CD14-positive monocyte (primary cell): ENCODE results near the gene TRIM50. TPM values are rescaled to one million over a fixed set of nuclear protein-coding genes. Genes with fewer than 3 reads are reported as not detected.

Source experiments
- DNase-seq, 3 donors: peaks; one replicate each; pipeline ENCODE4 v3.0.0-alpha.2; 2011 to 2022
- H2AFZ ChIP-seq: 2 replicates; pipeline ENCODE4 v1.6.0; 2012; ENCODE audit warnings: mild to moderate bottlenecking, low read depth, low read length, inconsistent platforms; ENCODE audit not compliant: insufficient read depth, poor library complexity, severe bottlenecking
- H3K27ac ChIP-seq, 2 donors: 1 replicate in 1 of 2; 2 replicates in 1 of 2; pipeline ENCODE4 v1.5.1; 2012 to 2013; ENCODE audit warnings: low read length in 2 of 2, control low read depth in 1 of 2, inconsistent platforms in 1 of 2, low read depth in 1 of 2, mild to moderate bottlenecking in 1 of 2
- H3K27me3 ChIP-seq, 2 donors: one replicate each; pipeline versions ENCODE4 v1.6.0 to v1.6.1; 2011 to 2013; ENCODE audit warnings: low read length in 2 of 2; ENCODE audit not compliant: control insufficient read depth in 2 of 2, insufficient read depth in 2 of 2
- H3K36me3 ChIP-seq, 2 donors: replicated peaks in 1 of 2; 1 replicate in 1 of 2; 2 replicates in 1 of 2; pipeline versions ENCODE4 v1.5.1 to v1.6.1; 2012 to 2013; ENCODE audit warnings: low read length in 2 of 2, control low read depth in 1 of 2, inconsistent platforms in 1 of 2, mild to moderate bottlenecking in 1 of 2; ENCODE audit not compliant: insufficient read depth in 2 of 2, control insufficient read depth in 1 of 2
- H3K4me1 ChIP-seq, 2 donors: 1 replicate in 1 of 2; 2 replicates in 1 of 2; pipeline versions ENCODE4 v1.5.1 to v1.6.1; 2012 to 2013; ENCODE audit warnings: low read length in 2 of 2, control low read depth in 1 of 2, inconsistent platforms in 1 of 2, mild to moderate bottlenecking in 1 of 2, moderate library complexity in 1 of 2; ENCODE audit not compliant: insufficient read depth in 2 of 2, control insufficient read depth in 1 of 2
- H3K4me2 ChIP-seq: replicated peaks from 2 replicates; pipeline ENCODE3; 2012; ENCODE audit warnings: low read length, moderate library complexity, mild to moderate bottlenecking; ENCODE audit not compliant: poor library complexity, severe bottlenecking; ENCODE audit errors: extremely low read depth
- H3K4me3 ChIP-seq, 3 experiments: fragments of 200-600 bp in 1 of 3; sonication (generic) in 1 of 3; replicated peaks in 1 of 3; 1 replicate in 2 of 3; 2 replicates in 1 of 3; pipeline ENCODE4 v1.5.1; 2011 to 2013; ENCODE audit warnings: low read length in 3 of 3, mild to moderate bottlenecking in 3 of 3, control low read depth in 2 of 3, low read depth in 2 of 3, inconsistent platforms in 1 of 3, moderate library complexity in 1 of 3
- H3K79me2 ChIP-seq: 2 replicates; pipeline ENCODE4 v1.6.0; 2012; ENCODE audit warnings: mild to moderate bottlenecking, control low read depth, inconsistent platforms, low read length, moderate library complexity; ENCODE audit not compliant: insufficient read depth
- H3K9ac ChIP-seq: 2 replicates; pipeline ENCODE4 v1.6.0; 2017; ENCODE audit warnings: low read length, mild to moderate bottlenecking; ENCODE audit not compliant: insufficient read depth, poor library complexity, severe bottlenecking
- H3K9me3 ChIP-seq, 2 donors: replicated peaks in 1 of 2; 1 replicate in 1 of 2; 2 replicates in 1 of 2; pipeline versions ENCODE4 v1.5.1 to v1.6.1; 2012 to 2013; ENCODE audit warnings: low read length in 2 of 2, control low read depth in 1 of 2; ENCODE audit not compliant: control insufficient read depth in 1 of 2, insufficient read depth in 1 of 2
- H4K20me1 ChIP-seq: 2 replicates; pipeline ENCODE4 v1.6.0; 2012; ENCODE audit warnings: mild to moderate bottlenecking, low read length, control low read depth, moderate library complexity; ENCODE audit not compliant: insufficient read depth
- H3K27ac Mint-ChIP-seq, 7 donors: one replicate each; pipeline ENCODE4 v1.8.0; 2020; ENCODE audit warnings: mild to moderate bottlenecking in 7 of 7, mixed read lengths in 7 of 7, moderate library complexity in 6 of 7, inconsistent platforms in 2 of 7
- H3K27me3 Mint-ChIP-seq, 3 donors: one replicate each; pipeline ENCODE4 v1.8.0; 2021 to 2022; ENCODE audit warnings: low read depth in 3 of 3, mild to moderate bottlenecking in 3 of 3, mixed read lengths in 3 of 3, moderate library complexity in 3 of 3, inconsistent platforms in 1 of 3
- H3K36me3 Mint-ChIP-seq, 2 donors: one replicate each; pipeline ENCODE4 v1.8.0; 2020; ENCODE audit warnings: mixed read lengths in 2 of 2, inconsistent platforms in 1 of 2, mild to moderate bottlenecking in 1 of 2
- H3K4me1 Mint-ChIP-seq: one replicate; pipeline ENCODE4 v1.8.0; 2020; ENCODE audit warnings: mild to moderate bottlenecking, mixed read lengths
- H3K4me3 Mint-ChIP-seq, 2 donors: one replicate each; pipeline ENCODE4 v1.8.0; 2020; ENCODE audit warnings: mild to moderate bottlenecking in 2 of 2, mixed read lengths in 2 of 2, moderate library complexity in 1 of 2
- H3K9me3 Mint-ChIP-seq, 7 donors: one replicate each; pipeline ENCODE4 v1.8.0; 2020 to 2022; ENCODE audit warnings: mixed read lengths in 7 of 7, mild to moderate bottlenecking in 6 of 7, moderate library complexity in 6 of 7, inconsistent platforms in 2 of 7
- WGBS: methylation state at CpG from one replicate; pipeline ENCODE4 v1.1.5; 2013; ENCODE audit warnings: missing lambda C conversion rate; ENCODE audit not compliant: insufficient coverage; 5-methylcytosine and 5-hydroxymethylcytosine counted together
- intact Hi-C, 2 donors: fragments of 100-400 bp; cut with micrococcal nuclease; formaldehyde crosslinking; loops; one replicate each; pipeline versions ENCODE4 v1.15.0 to v1.15.1; 2023
- polyA plus RNA-seq, 3 donors: library from polyadenylated mRNA; depleted of rRNA in 1 of 3; unstranded in 2 of 3; stranded (reverse) in 1 of 3; fragments of 300-500 nt in 2 of 3; fragments of >200 nt in 1 of 3; fragmentation: Illumina TruSeq in 2 of 3; gene quantifications; 1 replicate in 2 of 3; 2 replicates in 1 of 3; pipeline ENCODE4 v1.2.3, GENCODE V29; 2012 to 2021
- TF ChIP-seq, protein P1 (sequence below): fragments of 200-600 bp; IDR thresholded peaks from one replicate; pipeline ENCODE4 v1.8.0; 2022; ENCODE audit warnings: antibody characterized with exemption, mild to moderate bottlenecking

Gene TRIM50
- polyA plus RNA-seq, 3 donors: not detected

DNA sequence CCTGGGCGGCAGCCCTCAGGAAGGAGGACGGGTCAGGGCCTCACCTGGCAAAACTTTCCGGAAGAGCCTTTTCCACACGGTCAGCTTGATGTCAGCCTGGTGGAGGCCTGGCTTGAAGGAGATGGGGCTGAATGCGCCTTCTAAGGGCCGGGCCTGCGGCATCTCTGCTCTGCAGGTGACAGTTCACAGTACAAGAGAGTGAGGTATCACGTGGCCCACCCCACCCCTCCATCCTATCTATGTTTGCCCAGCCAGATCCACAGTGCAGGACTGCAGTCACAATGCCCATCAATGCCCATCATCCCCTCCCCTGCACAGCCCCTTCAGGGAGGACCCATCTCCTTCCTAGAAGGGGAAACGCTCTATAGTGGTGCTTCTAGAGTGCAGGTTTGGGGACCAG is 11.4 kb downstream of the TRIM50 start:
- no peaks in the 10 kb centered on the region for H3K9me3 ChIP-seq
- H3K79me2 ChIP-seq: no peaks in the 10 kb centered on the region
- H3K36me3 Mint-ChIP-seq: no peaks in the 10 kb centered on the region
- no peak overlapping the region for H3K27ac ChIP-seq
- intact Hi-C loops: no loop called here
- peak overlapping the region in 1 of 7 donors; percentile 65 for H3K27ac Mint-ChIP-seq
- no peaks in the 10 kb centered on the region for H3K4me1 ChIP-seq
- no peaks in the 10 kb centered on the region for H3K9me3 Mint-ChIP-seq
- TF ChIP-seq, protein P1, sequence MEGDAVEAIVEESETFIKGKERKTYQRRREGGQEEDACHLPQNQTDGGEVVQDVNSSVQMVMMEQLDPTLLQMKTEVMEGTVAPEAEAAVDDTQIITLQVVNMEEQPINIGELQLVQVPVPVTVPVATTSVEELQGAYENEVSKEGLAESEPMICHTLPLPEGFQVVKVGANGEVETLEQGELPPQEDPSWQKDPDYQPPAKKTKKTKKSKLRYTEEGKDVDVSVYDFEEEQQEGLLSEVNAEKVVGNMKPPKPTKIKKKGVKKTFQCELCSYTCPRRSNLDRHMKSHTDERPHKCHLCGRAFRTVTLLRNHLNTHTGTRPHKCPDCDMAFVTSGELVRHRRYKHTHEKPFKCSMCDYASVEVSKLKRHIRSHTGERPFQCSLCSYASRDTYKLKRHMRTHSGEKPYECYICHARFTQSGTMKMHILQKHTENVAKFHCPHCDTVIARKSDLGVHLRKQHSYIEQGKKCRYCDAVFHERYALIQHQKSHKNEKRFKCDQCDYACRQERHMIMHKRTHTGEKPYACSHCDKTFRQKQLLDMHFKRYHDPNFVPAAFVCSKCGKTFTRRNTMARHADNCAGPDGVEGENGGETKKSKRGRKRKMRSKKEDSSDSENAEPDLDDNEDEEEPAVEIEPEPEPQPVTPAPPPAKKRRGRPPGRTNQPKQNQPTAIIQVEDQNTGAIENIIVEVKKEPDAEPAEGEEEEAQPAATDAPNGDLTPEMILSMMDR: no peak
- H2AFZ ChIP-seq: no peak overlapping the region
- 97% methylated on average over 7 of the region's 9 CpGs for WGBS
- DNase-seq: no peak
- H3K4me3 ChIP-seq: no peak overlapping the region
- peaks cover 2% of the 10 kb centered on the region for H3K4me1 Mint-ChIP-seq
- no peaks in the 10 kb centered on the region for H4K20me1 ChIP-seq
- peaks cover 0 to 5% (median 2%) of the 10 kb centered on the region in 3 donors for H3K27me3 Mint-ChIP-seq
- no peak overlapping the region for H3K4me3 Mint-ChIP-seq
- no peaks in the 10 kb centered on the region for H3K27me3 ChIP-seq
- no peaks in the 10 kb centered on the region for H3K36me3 ChIP-seq
- no peak overlapping the region for H3K9ac ChIP-seq
- no peak overlapping the region for H3K4me2 ChIP-seq

GRCh38 chr7:73314271-73314670 is 13.6 kb downstream of the TRIM50 start:
- Mint-ChIP-seq H3K4me3 (no peak overlapping the region), H3K9me3 (no peaks in the 10 kb centered on the region), H3K27ac (no peak overlapping the region), H3K4me1 (peaks cover under 1% of the 10 kb centered on the region), H3K36me3 (no peaks in the 10 kb centered on the region), H3K27me3 (peaks cover 0 to 5% (median 2%) of the 10 kb centered on the region in 3 donors)
- no peaks in the 10 kb centered on the region for H3K36me3 ChIP-seq
- H3K27ac ChIP-seq: no peak overlapping the region
- H3K9ac ChIP-seq: no peak overlapping the region
- H3K4me3 ChIP-seq: no peak overlapping the region
- H3K4me1 ChIP-seq: peaks cover under 1% of the 10 kb centered on the region in 2 donors
- DNase-seq: no peak
- no peaks in the 10 kb centered on the region for H3K27me3 ChIP-seq
- no peaks in the 10 kb centered on the region for H4K20me1 ChIP-seq
- TF ChIP-seq, protein P1: no peak
- intact Hi-C loops: no loop called here
- 92% methylated on average over 5 of the region's 5 CpGs for WGBS
- H2AFZ ChIP-seq: no peak overlapping the region
- H3K79me2 ChIP-seq: no peaks in the 10 kb centered on the region
- H3K4me2 ChIP-seq: no peak overlapping the region
- no peaks in the 10 kb centered on the region for H3K9me3 ChIP-seq
